CD4-positive, alpha-beta T cell treated with Interferon gamma for 1 hour (primary cell): ENCODE results near the gene CRYGC.

Experiments used
- DNase-seq: peaks from one replicate; pipeline ENCODE4 v3.0.0-alpha.2; 2020

CRYGC gene

GRCh38 chr2:208092093-208092832, 37.4 kb downstream of the CRYGC start:
- no peak for DNase-seq

GRCh38 chr2:208090420-208090819, 39.2 kb downstream of the CRYGC start:
- DNase-seq: no peak

GRCh38 chr2:208086029-208086428, 43.6 kb downstream of the CRYGC start:
- DNase-seq: no peak

GRCh38 chr2:208083807-208084206, 45.8 kb downstream of the CRYGC start:
- no peak for DNase-seq
